HepG2 (cell line): ENCODE data around the gene CAMK4. TPM values are rescaled to one million over a fixed set of nuclear protein-coding genes. Genes with fewer than 3 reads are reported as not detected.

Experiments
- CHCHD3 ChIP-seq: sonication (generic); formaldehyde crosslinking; IDR thresholded peaks from 2 replicates; pipeline ENCODE4 v1.8.0; 2022; ENCODE audit warnings: mild to moderate bottlenecking, missing genetic modification reagents, moderate library complexity
- HNRNPH1 ChIP-seq: fragments of 200-400 bp; formaldehyde crosslinking; optimal IDR thresholded peaks from 2 replicates; pipeline ENCODE3; 2017; ENCODE audit warnings: mild to moderate bottlenecking, low read depth, low read length
- KMT2B ChIP-seq: IDR thresholded peaks from 2 replicates; pipeline ENCODE4 v1.6.1; 2016; ENCODE audit warnings: missing genetic modification reagents, missing compliant biosample characterization
- NR2F6 ChIP-seq, 2 experiments: IDR thresholded peaks; 2 replicates each; pipeline ENCODE4 v1.6.1; 2016; ENCODE audit warnings: antibody characterized with exemption in 1 of 2, mild to moderate bottlenecking in 1 of 2
- PCBP2 ChIP-seq: fragments of 200-400 bp; formaldehyde crosslinking; optimal IDR thresholded peaks from 2 replicates; pipeline ENCODE3; 2018; ENCODE audit warnings: low read length, low read depth; ENCODE audit not compliant: poor library complexity, severe bottlenecking
- PPARG ChIP-seq: conservative IDR thresholded peaks from 2 replicates; pipeline ENCODE4 v1.6.1; 2016; ENCODE audit warnings: missing biosample characterization, missing genetic modification reagents
- PTBP1 ChIP-seq: fragments of 200-400 bp; formaldehyde crosslinking; IDR thresholded peaks from 2 replicates; pipeline ENCODE4 v1.6.1; 2018; ENCODE audit warnings: low read length, low read depth; ENCODE audit not compliant: poor library complexity, severe bottlenecking
- RAD51 ChIP-seq: fragments of 450-650 bp; IDR thresholded peaks from 2 replicates; pipeline ENCODE4 v1.6.1; 2016; ENCODE audit warnings: borderline replicate concordance
- REL ChIP-seq: sonication (generic); formaldehyde crosslinking; conservative IDR thresholded peaks from 2 replicates; pipeline ENCODE4 v1.8.0; 2022; ENCODE audit warnings: mild to moderate bottlenecking, missing genetic modification reagents, moderate library complexity
- REXO4 ChIP-seq: sonication (generic); formaldehyde crosslinking; IDR thresholded peaks from 2 replicates; pipeline ENCODE4 v1.8.0; 2022; ENCODE audit warnings: missing genetic modification reagents, mild to moderate bottlenecking, borderline replicate concordance
- SMAD1 ChIP-seq: sonication (generic); formaldehyde crosslinking; IDR thresholded peaks from 2 replicates; pipeline ENCODE4 v1.4.0; 2020; ENCODE audit warnings: missing genetic modification reagents, low read depth, mild to moderate bottlenecking, borderline replicate concordance
- SMC3 ChIP-seq: IDR thresholded peaks from 2 replicates; pipeline ENCODE4 v1.6.1; 2011; ENCODE audit warnings: low read length, improper control_type of control experiment
- SRSF1 ChIP-seq: fragments of 200-400 bp; formaldehyde crosslinking; optimal IDR thresholded peaks from 2 replicates; pipeline ENCODE3; 2017; ENCODE audit warnings: mild to moderate bottlenecking, low read depth, low read length, moderate library complexity
- YEATS4 ChIP-seq: sonication (generic); formaldehyde crosslinking; IDR thresholded peaks from 2 replicates; pipeline ENCODE4 v1.4.0; 2020; ENCODE audit warnings: missing genetic modification reagents, borderline replicate concordance
- ZNF207 ChIP-seq: fragments of 450-650 bp; IDR thresholded peaks from 2 replicates; pipeline ENCODE4 v1.6.1; 2016; ENCODE audit warnings: antibody characterized with exemption, borderline replicate concordance
- ZNF441 ChIP-seq: sonication (generic); formaldehyde crosslinking; IDR thresholded peaks from 2 replicates; pipeline ENCODE4 v1.7.0; 2021; ENCODE audit warnings: missing genetic modification reagents, borderline replicate concordance
- ZNF496 ChIP-seq: sonication (generic); formaldehyde crosslinking; IDR thresholded peaks from 2 replicates; pipeline ENCODE4 v1.8.1; 2023; ENCODE audit warnings: mild to moderate bottlenecking, moderate library complexity, missing genetic modification reagents; ENCODE audit not compliant: insufficient replicate concordance
- ZNF550 ChIP-seq: sonication (generic); formaldehyde crosslinking; IDR thresholded peaks from 2 replicates; pipeline ENCODE4 v1.4.0; 2020; ENCODE audit warnings: mild to moderate bottlenecking, missing genetic modification reagents, borderline replicate concordance
- ZNF619 ChIP-seq: sonication (generic); formaldehyde crosslinking; IDR thresholded peaks from 2 replicates; pipeline ENCODE4 v1.4.0; 2020; ENCODE audit warnings: mild to moderate bottlenecking, missing genetic modification reagents
- ZNF788 ChIP-seq: sonication (generic); formaldehyde crosslinking; IDR thresholded peaks from 2 replicates; pipeline ENCODE4 v1.5.0; 2020; ENCODE audit warnings: mild to moderate bottlenecking, missing genetic modification reagents, borderline replicate concordance
- ZNF83 ChIP-seq: sonication (generic); formaldehyde crosslinking; IDR thresholded peaks from 2 replicates; pipeline ENCODE4 v1.4.0; 2020; ENCODE audit warnings: missing genetic modification reagents, mild to moderate bottlenecking, borderline replicate concordance
- ZSCAN21 ChIP-seq: sonication (generic); formaldehyde crosslinking; IDR thresholded peaks from 2 replicates; pipeline ENCODE4 v1.8.0; 2022; ENCODE audit warnings: mild to moderate bottlenecking, missing genetic modification reagents, moderate library complexity, borderline replicate concordance
- polyA plus RNA-seq, 8 experiments: library from polyadenylated mRNA; depleted of rRNA in 3 of 8; stranded (reverse) in 7 of 8; unstranded in 1 of 8; fragments of >200 nt; fragmentation: Illumina TruSeq in 4 of 8; extraction: Trizol in 4 of 8; gene quantifications; 2 replicates each; pipeline versions ENCODE4 v1.2.1 to v1.2.3, GENCODE V29; 2011 to 2016; ENCODE audit warnings: low read depth in 4 of 8, missing spikeins in 1 of 8, mixed read lengths in 1 of 8; ENCODE audit not compliant: insufficient read depth in 1 of 8
- total RNA-seq, 5 experiments: library from RNA; depleted of rRNA; stranded (reverse); fragments of >200 nt; fragmentation: Illumina TruSeq; extraction: Trizol; gene quantifications; 2 replicates each; pipeline ENCODE4 v1.2.3, GENCODE V29; 2016; ENCODE audit warnings: low read depth in 1 of 5
- TF ChIP-seq, protein P1 (sequence below), 2 experiments: fragments of 450-650 bp in 1 of 2; sonication (generic) in 1 of 2; formaldehyde crosslinking; IDR thresholded peaks; 2 replicates each; pipeline versions ENCODE4 v1.5.0 to v1.8.0; 2020 to 2022; ENCODE audit warnings: mild to moderate bottlenecking in 1 of 2, missing genetic modification reagents in 1 of 2
- TF ChIP-seq, protein P2 (sequence below): fragments of 450-650 bp; IDR thresholded peaks from 2 replicates; pipeline ENCODE4 v1.6.1; 2017
- TF ChIP-seq, protein P3 (sequence below): sonication (generic); formaldehyde crosslinking; IDR thresholded peaks from 2 replicates; pipeline ENCODE4 v1.8.1; 2022; ENCODE audit warnings: mild to moderate bottlenecking, missing genetic modification reagents
- TF ChIP-seq, protein P4 (sequence below): sonication (generic); formaldehyde crosslinking; IDR thresholded peaks from 2 replicates; pipeline ENCODE4 v1.8.0; 2022; ENCODE audit warnings: mild to moderate bottlenecking, missing genetic modification reagents, borderline replicate concordance

The CAMK4 gene
- total and polyA plus RNA-seq, 2 of the 13 experiments (the other 11 are each of a cell fraction or from before 2014, with no cell fraction given): not detected

DNA sequence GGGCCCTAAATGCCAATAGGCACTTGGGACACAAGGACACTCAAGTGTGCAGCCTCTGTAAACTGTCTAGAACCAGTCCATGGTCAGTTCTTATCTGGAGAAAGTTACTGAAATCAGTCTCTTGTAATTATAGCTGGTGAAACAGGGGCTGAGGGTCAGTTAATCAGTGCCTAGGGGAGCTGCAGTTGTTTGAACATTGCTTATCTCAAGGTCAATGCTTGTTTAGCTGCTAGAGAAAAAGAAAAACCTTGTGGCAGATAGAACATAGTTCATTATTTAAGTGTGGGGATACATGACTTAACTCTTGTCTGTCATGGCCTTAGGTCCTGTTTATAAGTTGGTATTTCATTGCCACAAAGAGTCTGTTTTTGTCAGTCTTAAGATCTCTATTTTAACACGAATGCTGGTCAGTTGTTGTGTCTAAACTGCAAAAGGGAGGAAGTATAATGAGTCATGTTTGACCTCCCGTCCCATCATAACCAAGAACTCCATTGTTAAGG lies 180.1 kb downstream of the CAMK4 start (continued):
- TF ChIP-seq, protein P1, sequence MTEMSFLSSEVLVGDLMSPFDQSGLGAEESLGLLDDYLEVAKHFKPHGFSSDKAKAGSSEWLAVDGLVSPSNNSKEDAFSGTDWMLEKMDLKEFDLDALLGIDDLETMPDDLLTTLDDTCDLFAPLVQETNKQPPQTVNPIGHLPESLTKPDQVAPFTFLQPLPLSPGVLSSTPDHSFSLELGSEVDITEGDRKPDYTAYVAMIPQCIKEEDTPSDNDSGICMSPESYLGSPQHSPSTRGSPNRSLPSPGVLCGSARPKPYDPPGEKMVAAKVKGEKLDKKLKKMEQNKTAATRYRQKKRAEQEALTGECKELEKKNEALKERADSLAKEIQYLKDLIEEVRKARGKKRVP (CRISPR knock-in tag; IDR thresholded peaks at IDR 0.05): peak in 1 of 2 experiments; percentile 60; a peak in 1 of 4 replicates
- TF ChIP-seq PPARG (CRISPR knock-in tag) (0 out of 2 replicates have a peak, but pooled peaks have one; percentile 49), ZNF788 (CRISPR knock-in tag) (no peak), KMT2B (CRISPR knock-in tag) (no peak), CHCHD3 (CRISPR knock-in tag) (no peak), ZNF619 (CRISPR knock-in tag) (no peak), PCBP2 (no peak), REXO4 (CRISPR knock-in tag) (no peak), ZNF496 (CRISPR knock-in tag) (no peak), PTBP1 (no peak), SMC3 (no peak), NR2F6 (IDR thresholded peaks at IDR 0.05) (peak; percentile 72), NR2F6 (CRISPR knock-in tag; IDR thresholded peaks at IDR 0.05) (peak; percentile 69; the same call in 1 of the 2 replicates), SRSF1 (no peak), YEATS4 (CRISPR knock-in tag) (0 out of 2 replicates have a peak, but pooled peaks have one; percentile 48), REL (CRISPR knock-in tag) (no peak), SMAD1 (CRISPR knock-in tag) (no peak), ZSCAN21 (CRISPR knock-in tag) (no peak), HNRNPH1 (no peak), ZNF207 (no peak), ZNF550 (CRISPR knock-in tag) (no peak), ZNF83 (CRISPR knock-in tag) (no peak), ZNF441 (CRISPR knock-in tag) (no peak), RAD51 (no peak)
- TF ChIP-seq, protein P2, sequence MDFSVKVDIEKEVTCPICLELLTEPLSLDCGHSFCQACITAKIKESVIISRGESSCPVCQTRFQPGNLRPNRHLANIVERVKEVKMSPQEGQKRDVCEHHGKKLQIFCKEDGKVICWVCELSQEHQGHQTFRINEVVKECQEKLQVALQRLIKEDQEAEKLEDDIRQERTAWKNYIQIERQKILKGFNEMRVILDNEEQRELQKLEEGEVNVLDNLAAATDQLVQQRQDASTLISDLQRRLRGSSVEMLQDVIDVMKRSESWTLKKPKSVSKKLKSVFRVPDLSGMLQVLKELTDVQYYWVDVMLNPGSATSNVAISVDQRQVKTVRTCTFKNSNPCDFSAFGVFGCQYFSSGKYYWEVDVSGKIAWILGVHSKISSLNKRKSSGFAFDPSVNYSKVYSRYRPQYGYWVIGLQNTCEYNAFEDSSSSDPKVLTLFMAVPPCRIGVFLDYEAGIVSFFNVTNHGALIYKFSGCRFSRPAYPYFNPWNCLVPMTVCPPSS: no peak
- TF ChIP-seq, protein P3, sequence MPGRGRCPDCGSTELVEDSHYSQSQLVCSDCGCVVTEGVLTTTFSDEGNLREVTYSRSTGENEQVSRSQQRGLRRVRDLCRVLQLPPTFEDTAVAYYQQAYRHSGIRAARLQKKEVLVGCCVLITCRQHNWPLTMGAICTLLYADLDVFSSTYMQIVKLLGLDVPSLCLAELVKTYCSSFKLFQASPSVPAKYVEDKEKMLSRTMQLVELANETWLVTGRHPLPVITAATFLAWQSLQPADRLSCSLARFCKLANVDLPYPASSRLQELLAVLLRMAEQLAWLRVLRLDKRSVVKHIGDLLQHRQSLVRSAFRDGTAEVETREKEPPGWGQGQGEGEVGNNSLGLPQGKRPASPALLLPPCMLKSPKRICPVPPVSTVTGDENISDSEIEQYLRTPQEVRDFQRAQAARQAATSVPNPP: no peak
- TF ChIP-seq, protein P4, sequence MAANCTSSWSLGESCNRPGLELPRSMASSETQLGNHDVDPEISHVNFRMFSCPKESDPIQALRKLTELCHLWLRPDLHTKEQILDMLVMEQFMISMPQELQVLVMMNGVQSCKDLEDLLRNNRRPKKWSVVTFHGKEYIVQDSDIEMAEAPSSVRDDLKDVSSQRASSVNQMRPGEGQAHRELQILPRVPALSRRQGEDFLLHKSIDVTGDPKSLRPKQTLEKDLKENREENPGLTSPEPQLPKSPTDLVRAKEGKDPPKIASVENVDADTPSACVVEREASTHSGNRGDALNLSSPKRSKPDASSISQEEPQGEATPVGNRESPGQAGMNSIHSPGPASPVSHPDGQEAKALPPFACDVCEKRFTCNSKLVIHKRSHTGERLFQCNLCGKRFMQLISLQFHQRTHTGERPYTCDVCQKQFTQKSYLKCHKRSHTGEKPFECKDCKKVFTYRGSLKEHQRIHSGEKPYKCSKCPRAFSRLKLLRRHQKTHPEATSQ: no peak
